ENCODE measurements around the gene TRAF3IP1.

DNA sequence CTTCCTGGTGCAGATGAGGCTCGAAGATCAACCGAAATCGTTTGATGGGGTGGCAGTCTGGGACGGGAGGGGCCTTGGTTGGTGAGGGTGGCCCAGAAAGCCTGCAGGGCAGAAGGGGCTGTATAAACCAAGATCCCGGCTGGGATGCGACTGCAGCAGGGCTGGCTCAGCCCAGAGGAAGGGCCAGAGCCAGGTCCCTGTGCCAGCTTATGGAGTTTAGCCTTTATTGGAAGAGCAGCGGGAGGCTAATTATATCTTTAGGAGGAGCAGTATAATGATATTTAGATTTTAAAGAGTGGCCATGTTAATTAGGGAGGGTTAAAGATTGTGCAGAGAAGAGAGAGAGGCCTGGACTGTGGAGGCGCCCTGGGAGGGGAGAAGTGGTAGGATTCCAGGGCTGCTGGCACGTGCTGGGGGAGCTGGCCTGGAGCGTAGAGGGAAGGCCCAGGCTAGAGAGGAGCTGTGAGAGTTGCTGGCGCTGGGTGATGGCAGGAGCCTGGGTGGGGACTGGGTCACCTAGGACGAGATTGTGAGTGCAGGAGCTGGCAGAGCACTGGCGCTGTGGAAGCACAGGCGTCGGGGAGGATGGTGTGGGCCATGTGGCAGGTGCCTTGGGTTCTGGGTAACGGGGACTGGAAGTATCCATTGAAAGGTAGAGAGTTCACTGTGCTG lies 25.1 kb downstream of the TRAF3IP1 start:
- TF ChIP-seq, protein P1, sequence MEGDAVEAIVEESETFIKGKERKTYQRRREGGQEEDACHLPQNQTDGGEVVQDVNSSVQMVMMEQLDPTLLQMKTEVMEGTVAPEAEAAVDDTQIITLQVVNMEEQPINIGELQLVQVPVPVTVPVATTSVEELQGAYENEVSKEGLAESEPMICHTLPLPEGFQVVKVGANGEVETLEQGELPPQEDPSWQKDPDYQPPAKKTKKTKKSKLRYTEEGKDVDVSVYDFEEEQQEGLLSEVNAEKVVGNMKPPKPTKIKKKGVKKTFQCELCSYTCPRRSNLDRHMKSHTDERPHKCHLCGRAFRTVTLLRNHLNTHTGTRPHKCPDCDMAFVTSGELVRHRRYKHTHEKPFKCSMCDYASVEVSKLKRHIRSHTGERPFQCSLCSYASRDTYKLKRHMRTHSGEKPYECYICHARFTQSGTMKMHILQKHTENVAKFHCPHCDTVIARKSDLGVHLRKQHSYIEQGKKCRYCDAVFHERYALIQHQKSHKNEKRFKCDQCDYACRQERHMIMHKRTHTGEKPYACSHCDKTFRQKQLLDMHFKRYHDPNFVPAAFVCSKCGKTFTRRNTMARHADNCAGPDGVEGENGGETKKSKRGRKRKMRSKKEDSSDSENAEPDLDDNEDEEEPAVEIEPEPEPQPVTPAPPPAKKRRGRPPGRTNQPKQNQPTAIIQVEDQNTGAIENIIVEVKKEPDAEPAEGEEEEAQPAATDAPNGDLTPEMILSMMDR (IDR thresholded peaks at IDR 0.05; ENCODE audit: poor library complexity, severe bottlenecking): no peak
- TF ChIP-seq EZH2 (IDR thresholded peaks at IDR 0.05; ENCODE audit: borderline replicate concordance, insufficient read depth, low read length, poor library complexity, severe bottlenecking) (no peak), POLR2AphosphoS5 (IDR thresholded peaks at IDR 0.05) (no peak), RAD21 (conservative IDR thresholded peaks at IDR 0.05) (no peak)
- TF ChIP-seq, protein P2, sequence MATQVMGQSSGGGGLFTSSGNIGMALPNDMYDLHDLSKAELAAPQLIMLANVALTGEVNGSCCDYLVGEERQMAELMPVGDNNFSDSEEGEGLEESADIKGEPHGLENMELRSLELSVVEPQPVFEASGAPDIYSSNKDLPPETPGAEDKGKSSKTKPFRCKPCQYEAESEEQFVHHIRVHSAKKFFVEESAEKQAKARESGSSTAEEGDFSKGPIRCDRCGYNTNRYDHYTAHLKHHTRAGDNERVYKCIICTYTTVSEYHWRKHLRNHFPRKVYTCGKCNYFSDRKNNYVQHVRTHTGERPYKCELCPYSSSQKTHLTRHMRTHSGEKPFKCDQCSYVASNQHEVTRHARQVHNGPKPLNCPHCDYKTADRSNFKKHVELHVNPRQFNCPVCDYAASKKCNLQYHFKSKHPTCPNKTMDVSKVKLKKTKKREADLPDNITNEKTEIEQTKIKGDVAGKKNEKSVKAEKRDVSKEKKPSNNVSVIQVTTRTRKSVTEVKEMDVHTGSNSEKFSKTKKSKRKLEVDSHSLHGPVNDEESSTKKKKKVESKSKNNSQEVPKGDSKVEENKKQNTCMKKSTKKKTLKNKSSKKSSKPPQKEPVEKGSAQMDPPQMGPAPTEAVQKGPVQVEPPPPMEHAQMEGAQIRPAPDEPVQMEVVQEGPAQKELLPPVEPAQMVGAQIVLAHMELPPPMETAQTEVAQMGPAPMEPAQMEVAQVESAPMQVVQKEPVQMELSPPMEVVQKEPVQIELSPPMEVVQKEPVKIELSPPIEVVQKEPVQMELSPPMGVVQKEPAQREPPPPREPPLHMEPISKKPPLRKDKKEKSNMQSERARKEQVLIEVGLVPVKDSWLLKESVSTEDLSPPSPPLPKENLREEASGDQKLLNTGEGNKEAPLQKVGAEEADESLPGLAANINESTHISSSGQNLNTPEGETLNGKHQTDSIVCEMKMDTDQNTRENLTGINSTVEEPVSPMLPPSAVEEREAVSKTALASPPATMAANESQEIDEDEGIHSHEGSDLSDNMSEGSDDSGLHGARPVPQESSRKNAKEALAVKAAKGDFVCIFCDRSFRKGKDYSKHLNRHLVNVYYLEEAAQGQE (IDR thresholded peaks at IDR 0.05; ENCODE audit: borderline replicate concordance): no peak

Data from neural cell (in vitro differentiated cells).